ENCODE data around the gene PUS10. TPM values are rescaled to one million over a fixed set of nuclear protein-coding genes. Genes with fewer than 3 reads are reported as not detected.
"Not testable (repeated sequence)": the region's sequence is repeated elsewhere in the genome, so short reads cannot be mapped to it uniquely, and the experiment has no call there.

Gene PUS10
- total RNA-seq, 4 donors from 2014 or later = 11.6 to 33.5 (median 23.1) TPM

DNA sequence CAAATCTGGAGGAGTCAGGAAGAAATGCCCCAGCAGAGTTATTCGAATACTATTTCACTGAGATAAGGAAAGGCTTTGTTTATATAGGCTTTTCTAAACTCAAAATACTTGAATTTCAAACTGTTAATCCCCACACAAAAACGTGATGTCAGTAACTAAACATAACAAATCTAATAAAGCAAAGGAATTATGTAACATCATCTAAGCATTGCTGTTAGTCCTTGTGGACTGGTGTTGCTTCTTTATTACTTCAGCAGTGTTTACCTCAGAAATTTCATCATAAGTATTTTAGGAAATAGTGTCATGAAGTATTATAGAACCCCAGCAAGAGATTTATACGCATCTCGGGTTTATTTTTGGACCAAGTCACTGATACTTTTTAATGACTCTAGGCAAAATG is 27.9 kb upstream of the PUS10 start:
- no peak for DNase-seq
- Histone ChIP-seq H3K36me3 (peaks cover 0 to 49% (median 0%) of the 10 kb centered on the region in 3 donors), H3K4me1 (no peaks in the 10 kb centered on the region), H3K4me3 (no peak overlapping the region), H3K9me3 (no peaks in the 10 kb centered on the region), H3K27ac (no peak overlapping the region), H3K27me3 (no peaks in the 10 kb centered on the region)
- TF ChIP-seq, protein P1, sequence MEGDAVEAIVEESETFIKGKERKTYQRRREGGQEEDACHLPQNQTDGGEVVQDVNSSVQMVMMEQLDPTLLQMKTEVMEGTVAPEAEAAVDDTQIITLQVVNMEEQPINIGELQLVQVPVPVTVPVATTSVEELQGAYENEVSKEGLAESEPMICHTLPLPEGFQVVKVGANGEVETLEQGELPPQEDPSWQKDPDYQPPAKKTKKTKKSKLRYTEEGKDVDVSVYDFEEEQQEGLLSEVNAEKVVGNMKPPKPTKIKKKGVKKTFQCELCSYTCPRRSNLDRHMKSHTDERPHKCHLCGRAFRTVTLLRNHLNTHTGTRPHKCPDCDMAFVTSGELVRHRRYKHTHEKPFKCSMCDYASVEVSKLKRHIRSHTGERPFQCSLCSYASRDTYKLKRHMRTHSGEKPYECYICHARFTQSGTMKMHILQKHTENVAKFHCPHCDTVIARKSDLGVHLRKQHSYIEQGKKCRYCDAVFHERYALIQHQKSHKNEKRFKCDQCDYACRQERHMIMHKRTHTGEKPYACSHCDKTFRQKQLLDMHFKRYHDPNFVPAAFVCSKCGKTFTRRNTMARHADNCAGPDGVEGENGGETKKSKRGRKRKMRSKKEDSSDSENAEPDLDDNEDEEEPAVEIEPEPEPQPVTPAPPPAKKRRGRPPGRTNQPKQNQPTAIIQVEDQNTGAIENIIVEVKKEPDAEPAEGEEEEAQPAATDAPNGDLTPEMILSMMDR (IDR thresholded peaks at IDR 0.05) = no peak
- no peak for TF ChIP-seq POLR2A (IDR thresholded peaks at IDR 0.05)

DNA sequence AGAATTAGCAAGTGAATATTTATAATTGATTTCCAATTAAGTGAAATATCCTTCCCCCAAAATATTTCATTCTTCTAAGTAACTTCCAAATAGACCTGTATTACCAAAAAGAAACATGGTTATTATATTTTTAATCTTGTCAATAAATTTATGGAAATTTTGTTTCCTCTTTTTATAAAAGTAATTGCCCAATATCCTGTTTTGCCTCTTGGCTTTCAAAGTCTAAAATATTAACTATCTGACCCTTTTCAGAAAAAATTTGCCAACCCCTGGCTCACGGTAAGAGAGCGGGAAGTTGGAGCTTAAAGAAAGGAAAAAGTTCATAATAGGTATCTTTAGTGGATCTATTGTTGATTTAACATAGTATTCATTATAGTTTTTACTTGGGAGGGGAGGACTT is 27.2 kb upstream of the PUS10 start:
- no peak overlapping the region for H3K27ac ChIP-seq
- H3K27me3 ChIP-seq = no peaks in the 10 kb centered on the region
- H3K36me3 ChIP-seq = peaks cover 0 to 42% (median 0%) of the 10 kb centered on the region in 3 donors
- no peak for DNase-seq
- H3K9me3 ChIP-seq = no peaks in the 10 kb centered on the region
- TF ChIP-seq, protein P1 (IDR thresholded peaks at IDR 0.05) = no peak
- no peak for TF ChIP-seq POLR2A (IDR thresholded peaks at IDR 0.05)
- H3K4me1 ChIP-seq = no peaks in the 10 kb centered on the region
- H3K4me3 ChIP-seq = no peak overlapping the region

DNA sequence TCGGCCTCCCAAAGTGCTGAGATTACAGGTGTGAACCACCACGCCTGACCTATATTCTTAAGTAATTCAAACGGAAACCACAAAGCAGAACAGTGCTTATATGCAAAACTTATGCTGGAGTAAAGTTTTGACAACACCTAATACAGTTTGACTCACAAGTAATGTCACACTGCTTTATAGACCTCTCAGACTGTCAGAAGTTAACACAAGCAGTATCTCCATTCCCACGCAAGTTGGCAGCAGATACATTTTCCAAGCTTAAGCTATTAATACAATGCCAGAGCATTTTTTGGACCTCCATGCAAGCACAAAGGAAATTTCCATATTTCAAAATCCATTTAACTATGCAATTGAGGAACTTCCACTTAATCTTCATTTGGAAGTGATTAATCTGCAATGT is 26.6 kb upstream of the PUS10 start:
- H3K27ac ChIP-seq = no peak overlapping the region
- H3K4me1 ChIP-seq = no peaks in the 10 kb centered on the region
- H3K9me3 ChIP-seq = no peaks in the 10 kb centered on the region
- H3K36me3 ChIP-seq = peaks cover 0 to 37% (median 0%) of the 10 kb centered on the region in 3 donors
- H3K27me3 ChIP-seq = no peaks in the 10 kb centered on the region
- TF ChIP-seq, protein P1 (IDR thresholded peaks at IDR 0.05) = no peak
- H3K4me3 ChIP-seq = no peak overlapping the region
- no peak for DNase-seq

DNA sequence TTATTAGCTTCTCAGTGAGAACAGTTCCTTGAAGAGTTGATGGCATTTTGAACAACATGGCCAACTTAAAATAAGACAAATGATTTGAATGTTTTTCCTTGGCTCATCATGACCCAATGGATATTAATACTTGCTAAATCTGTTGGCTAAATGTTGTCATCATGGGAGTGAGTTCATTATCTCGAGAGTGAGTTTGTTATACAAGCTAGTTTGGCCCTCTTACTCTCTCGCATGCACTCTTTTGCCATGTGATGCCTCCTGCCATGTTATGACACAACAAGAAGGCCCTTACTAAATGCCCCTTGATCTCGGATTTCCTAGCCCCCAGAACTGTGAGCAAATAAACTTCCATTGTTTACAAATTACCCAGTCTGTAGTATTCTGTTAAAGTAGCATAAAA is 24.8 kb upstream of the PUS10 start:
- no peak for DNase-seq
- no peaks in the 10 kb centered on the region for H3K4me1 ChIP-seq
- H3K4me3 ChIP-seq = no peak overlapping the region
- no peak overlapping the region for H3K27ac ChIP-seq
- TF ChIP-seq, protein P1 (IDR thresholded peaks at IDR 0.05) = no peak
- TF ChIP-seq POLR2A (IDR thresholded peaks at IDR 0.05) = no peak
- no peaks in the 10 kb centered on the region for H3K27me3 ChIP-seq
- no peaks in the 10 kb centered on the region for H3K9me3 ChIP-seq
- peaks cover 0 to 19% (median 0%) of the 10 kb centered on the region in 3 donors for H3K36me3 ChIP-seq

DNA sequence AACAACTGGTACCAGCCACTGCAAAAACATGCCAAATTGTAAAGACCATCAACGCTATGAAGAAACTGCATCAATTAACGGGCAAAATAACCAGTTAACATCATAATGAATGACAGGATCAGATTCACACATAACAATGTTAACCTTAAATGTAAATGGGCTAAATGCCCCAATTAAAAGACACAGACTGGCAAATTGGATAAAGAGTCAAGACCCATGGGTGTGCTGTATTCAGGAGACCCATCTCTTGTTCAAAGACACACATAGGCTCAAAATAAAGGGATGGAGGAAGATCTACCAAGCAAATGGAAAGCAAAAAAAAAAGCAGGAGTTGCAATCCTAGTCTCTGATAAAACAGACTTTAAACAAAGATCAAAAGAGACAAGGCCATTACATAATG is 18.6 kb upstream of the PUS10 start:
- H3K27me3 ChIP-seq, DNase-seq, H3K4me1 ChIP-seq, H3K4me3 ChIP-seq, H3K27ac ChIP-seq, H3K9me3 ChIP-seq: not testable (repeated sequence)
- peaks cover 0 to 41% (median 3%) of the 10 kb centered on the region in 3 donors for H3K36me3 ChIP-seq

DNA sequence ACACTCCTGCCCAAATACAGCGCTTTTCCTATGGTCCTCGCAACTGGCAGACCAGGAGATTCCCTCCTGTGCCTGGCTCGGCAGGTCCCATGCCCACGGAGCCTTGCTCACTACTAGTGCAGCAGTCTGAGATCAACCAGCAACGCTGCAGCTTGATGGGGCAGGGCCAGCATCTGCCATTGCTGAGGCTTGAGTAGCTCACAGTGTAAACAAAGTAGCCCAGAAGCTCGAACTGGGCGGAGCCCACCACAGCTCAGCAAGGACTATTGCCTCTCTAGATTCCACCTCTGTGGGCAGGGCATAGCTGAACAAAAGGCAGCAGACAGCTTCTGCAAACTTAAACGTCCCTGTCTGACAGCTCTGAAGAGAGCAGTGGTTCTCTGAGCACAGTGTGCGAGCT is 16.5 kb upstream of the PUS10 start:
- not testable (repeated sequence) for H3K9me3 ChIP-seq, H3K4me3 ChIP-seq, H3K4me1 ChIP-seq, H3K27me3 ChIP-seq, H3K27ac ChIP-seq, DNase-seq
- peaks cover 0 to 53% (median 3%) of the 10 kb centered on the region in 3 donors for H3K36me3 ChIP-seq

DNA sequence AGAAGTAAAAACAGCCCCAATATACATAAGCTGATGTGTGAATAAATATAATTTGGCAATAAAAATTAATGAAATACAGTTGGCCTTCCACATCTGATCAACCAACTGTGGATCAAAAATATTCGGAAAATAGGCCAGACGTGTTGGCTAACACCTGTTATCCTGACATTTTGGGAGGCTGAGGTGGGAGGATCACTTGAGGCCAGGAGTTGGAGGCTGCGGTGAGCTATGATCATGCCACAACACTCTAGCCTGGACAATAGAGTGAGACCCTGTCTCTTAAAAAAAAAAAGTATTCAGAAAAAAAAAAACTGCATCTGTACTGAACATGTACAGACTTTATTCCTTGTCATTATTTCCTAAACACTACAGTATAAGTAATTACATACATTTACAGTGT is 11.5 kb upstream of the PUS10 start:
- no peaks in the 10 kb centered on the region for H3K4me1 ChIP-seq
- no peak overlapping the region for H3K4me3 ChIP-seq
- H3K9me3 ChIP-seq = no peaks in the 10 kb centered on the region
- no peaks in the 10 kb centered on the region for H3K27me3 ChIP-seq
- peaks cover 0 to 40% (median 3%) of the 10 kb centered on the region in 3 donors for H3K36me3 ChIP-seq
- TF ChIP-seq POLR2A (IDR thresholded peaks at IDR 0.05) = no peak
- TF ChIP-seq, protein P1 (IDR thresholded peaks at IDR 0.05) = no peak
- DNase-seq = no peak
- H3K27ac ChIP-seq = no peak overlapping the region

Data from Peyer's patch (tissue), 4 donors.